KMS-11 (cell line): ENCODE data around the gene NCAPG.

Experiments
- H2AFZ ChIP-seq: fragments of 200-600 bp; sonication (generic); 2 replicates; pipeline ENCODE4 v1.6.1; 2016; ENCODE audit warnings: antibody characterized with exemption, mixed run types, low read depth
- H3K27ac ChIP-seq: fragments of 200-600 bp; sonication (generic); 2 replicates; pipeline ENCODE4 v1.6.1; 2016; ENCODE audit warnings: mild to moderate bottlenecking, mixed run types
- H3K27me3 ChIP-seq: fragments of 200-600 bp; sonication (generic); 2 replicates; pipeline ENCODE4 v1.6.1; 2017; ENCODE audit warnings: mild to moderate bottlenecking, low read depth, mixed run types, moderate library complexity; ENCODE audit not compliant: insufficient read depth
- H3K36me3 ChIP-seq: fragments of 200-600 bp; sonication (generic); 2 replicates; pipeline ENCODE4 v1.6.1; 2017; ENCODE audit warnings: mild to moderate bottlenecking, mixed run types; ENCODE audit not compliant: insufficient read depth
- H3K4me1 ChIP-seq: fragments of 200-600 bp; sonication (generic); 2 replicates; pipeline ENCODE4 v1.6.1; 2016; ENCODE audit warnings: mild to moderate bottlenecking, low read depth, mixed run types; ENCODE audit not compliant: poor library complexity, severe bottlenecking
- H3K4me2 ChIP-seq: fragments of 200-600 bp; sonication (generic); 2 replicates; pipeline ENCODE4 v1.7.0; 2016; ENCODE audit warnings: mild to moderate bottlenecking, mixed run types
- H3K4me3 ChIP-seq: fragments of 200-600 bp; sonication (generic); IDR thresholded peaks from 2 replicates; pipeline ENCODE4 v1.6.1; 2017; ENCODE audit warnings: low read depth, low read length, mixed read lengths; ENCODE audit not compliant: insufficient read depth
- H3K79me2 ChIP-seq: fragments of 200-600 bp; sonication (generic); 2 replicates; pipeline ENCODE4 v1.6.1; 2016; ENCODE audit warnings: low read depth, mixed run types; ENCODE audit not compliant: insufficient read depth
- H3K9ac ChIP-seq: fragments of 200-600 bp; sonication (generic); 2 replicates; pipeline ENCODE4 v1.6.1; 2016; ENCODE audit warnings: mild to moderate bottlenecking, mixed run types
- H4K20me1 ChIP-seq: fragments of 200-600 bp; sonication (generic); 2 replicates; pipeline ENCODE4 v1.6.1; 2016; ENCODE audit warnings: mild to moderate bottlenecking, mixed run types; ENCODE audit not compliant: insufficient read depth
- CTCF ChIP-seq: fragments of 200-600 bp; sonication (generic); conservative IDR thresholded peaks from 2 replicates; pipeline ENCODE4 v1.6.1; 2017; ENCODE audit warnings: low read depth, mild to moderate bottlenecking, antibody characterized with exemption, low read length, moderate library complexity, mixed read lengths

NCAPG gene

GRCh38 chr4:17810260-17811077, at the start of gene NCAPG, which contains the start of gene DCAF16:
Gene NCAPG (plus strand): TSS chr4:17810979. CDS start chr4:17811078, 99 bp downstream.
Gene DCAF16 (minus strand): TSS chr4:17810757. CDS start chr4:17804141, 6,616 bp downstream.
- TF ChIP-seq CTCF = no peak
- H3K27ac ChIP-seq = peak within 1 kb of the TSS; percentile 94
- H3K4me1 ChIP-seq = peaks cover 48% of the 10 kb centered on the region
- peak within 1 kb of the TSS; percentile 80 for H3K4me2 ChIP-seq
- H3K9ac ChIP-seq = peak within 1 kb of the TSS; percentile 90
- no peaks in the 10 kb centered on the region for H3K27me3 ChIP-seq
- H2AFZ ChIP-seq = peak within 1 kb of the TSS; percentile 47
- peaks cover 18% of the 10 kb centered on the region for H4K20me1 ChIP-seq
- H3K79me2 ChIP-seq = peaks cover 93% of the 10 kb centered on the region
- H3K4me3 ChIP-seq = peak within 1 kb of the TSS; percentile 12
- H3K36me3 ChIP-seq = peaks cover 5% of the 10 kb centered on the region; the same call in 1 of the 2 replicates

- Histone ChIP-seq H2AFZ (no peak overlapping the region), H3K36me3 (no peaks in the 10 kb centered on the region), H3K79me2 (no peaks in the 10 kb centered on the region), H3K4me3 (no peak overlapping the region), H4K20me1 (no peaks in the 10 kb centered on the region), H3K27me3 (no peaks in the 10 kb centered on the region), H3K4me2 (no peak overlapping the region), H3K27ac (no peak overlapping the region), H3K9ac (no peak overlapping the region), H3K4me1 (no peaks in the 10 kb centered on the region)
- no peak for TF ChIP-seq CTCF
These were observed 49.7 kb upstream of the NCAPG start for GRCh38 chr4:17761062-17761461.

GRCh38 chr4:17762726-17763125, 48.1 kb upstream of the NCAPG start:
- no peaks in the 10 kb centered on the region for H3K79me2 ChIP-seq
- no peaks in the 10 kb centered on the region for H3K27me3 ChIP-seq
- H3K4me2 ChIP-seq = no peak overlapping the region
- no peak overlapping the region for H3K9ac ChIP-seq
- no peaks in the 10 kb centered on the region for H3K4me1 ChIP-seq
- no peak overlapping the region for H3K4me3 ChIP-seq
- no peaks in the 10 kb centered on the region for H4K20me1 ChIP-seq
- no peaks in the 10 kb centered on the region for H3K36me3 ChIP-seq
- H3K27ac ChIP-seq = no peak overlapping the region
- H2AFZ ChIP-seq = no peak overlapping the region
- no peak for TF ChIP-seq CTCF

GRCh38 chr4:17763416-17763815, 47.4 kb upstream of the NCAPG start:
- H3K27ac ChIP-seq = no peak overlapping the region
- no peaks in the 10 kb centered on the region for H3K4me1 ChIP-seq
- H3K9ac ChIP-seq = no peak overlapping the region
- H3K36me3 ChIP-seq = no peaks in the 10 kb centered on the region
- no peaks in the 10 kb centered on the region for H3K79me2 ChIP-seq
- H2AFZ ChIP-seq = no peak overlapping the region
- no peaks in the 10 kb centered on the region for H4K20me1 ChIP-seq
- TF ChIP-seq CTCF = no peak
- no peak overlapping the region for H3K4me3 ChIP-seq
- H3K4me2 ChIP-seq = no peak overlapping the region
- no peaks in the 10 kb centered on the region for H3K27me3 ChIP-seq
